GM19324 (cell line): Measurements from ENCODE around the gene NIM1K.
A peak's percentile ranks its signal among the peaks of the same experiment; 100 is the strongest.
"Not testable (repeated sequence)": the region's sequence is repeated elsewhere in the genome, so short reads cannot be mapped to it uniquely, and the experiment has no call there.

Source experiments
- ATAC-seq: cut with Tn5 transposase; IDR thresholded peaks from one replicate; pipeline ENCODE4 v1.9.1; 2021; ENCODE audit warnings: mild to moderate bottlenecking, moderate library complexity; ENCODE audit not compliant: unreplicated experiment, low FRiP score

Gene NIM1K

GRCh38 chr5:43274435-43275114 is 82.5 kb downstream of the NIM1K start:
- no peak for ATAC-seq

- ATAC-seq = no peak
Observed at GRCh38 chr5:43275391-43275790, 83.4 kb downstream of the NIM1K start.

- ATAC-seq = no peak
Observed at GRCh38 chr5:43279548-43280274, 87.7 kb downstream of the NIM1K start.

GRCh38 chr5:43281840-43282658 is 90.0 kb downstream of the NIM1K start:
- ATAC-seq = no peak

GRCh38 chr5:43286623-43287022 is 94.6 kb downstream of the NIM1K start:
- ATAC-seq = no peak

GRCh38 chr5:43287493-43287892 is 95.5 kb downstream of the NIM1K start:
- ATAC-seq = no peak

GRCh38 chr5:43288269-43288831 is 96.3 kb downstream of the NIM1K start:
- ATAC-seq = no peak

GRCh38 chr5:43290726-43291125 is 98.7 kb downstream of the NIM1K start:
- ATAC-seq = no peak

- no peak for ATAC-seq
Observed at GRCh38 chr5:43294226-43294625, 102.2 kb downstream of the NIM1K start.

GRCh38 chr5:43295202-43295601 is 103.2 kb downstream of the NIM1K start:
- no peak for ATAC-seq

GRCh38 chr5:43296835-43297234 is 104.8 kb downstream of the NIM1K start:
- ATAC-seq = no peak

- ATAC-seq = no peak
Observed at GRCh38 chr5:43298443-43298842, 106.4 kb downstream of the NIM1K start.

GRCh38 chr5:43300112-43300511 is 108.1 kb downstream of the NIM1K start:
- ATAC-seq = no peak

GRCh38 chr5:43301653-43302091 is 109.6 kb downstream of the NIM1K start:
- ATAC-seq = no peak

- no peak for ATAC-seq
Observed at GRCh38 chr5:43302481-43302880, 110.5 kb downstream of the NIM1K start.

GRCh38 chr5:43303242-43303641 is 111.2 kb downstream of the NIM1K start:
- no peak for ATAC-seq

GRCh38 chr5:43304525-43304924 is 112.5 kb downstream of the NIM1K start:
- ATAC-seq = no peak

- peak; percentile 38 for ATAC-seq
Observed at GRCh38 chr5:43305948-43306565, 114.0 kb downstream of the NIM1K start.

- not testable (repeated sequence) for ATAC-seq
Observed at GRCh38 chr5:43306954-43307353, 114.9 kb downstream of the NIM1K start.

- ATAC-seq = no peak
Observed at GRCh38 chr5:43309122-43309521, 117.1 kb downstream of the NIM1K start.
